Ovary (tissue), 9 donors: ENCODE data around the gene TIMP4. TPM values are rescaled to one million over a fixed set of nuclear protein-coding genes. Genes with fewer than 3 reads are reported as not detected.

Experiments used
- DNase-seq, 5 donors: peaks; one replicate each; pipeline ENCODE4 v3.0.0-alpha.2; 2019 to 2020
- H3K27ac ChIP-seq, 2 donors: fragments of 200-600 bp; one replicate each; pipeline versions ENCODE4 v1.5.1 to v1.8.0; 2019 to 2022
- H3K27me3 ChIP-seq: fragments of 200-600 bp; one replicate; pipeline ENCODE4 v1.8.0; 2022
- H3K36me3 ChIP-seq: fragments of 200-600 bp; sonication (generic); one replicate; pipeline ENCODE4 v1.5.1; 2019
- H3K4me1 ChIP-seq: one replicate; pipeline ENCODE4 v1.8.1; 2013; ENCODE audit warnings: mild to moderate bottlenecking, moderate library complexity; ENCODE audit not compliant: insufficient read depth
- H3K4me3 ChIP-seq: fragments of 200-600 bp; sonication (generic); one replicate; pipeline ENCODE4 v1.5.1; 2017
- H3K9me3 ChIP-seq, 2 donors: fragments of 200-600 bp in 1 of 2; sonication (generic) in 1 of 2; one replicate each; pipeline versions ENCODE4 v1.5.1 to v1.8.1; 2013 to 2019; ENCODE audit warnings: mild to moderate bottlenecking in 1 of 2, moderate library complexity in 1 of 2
- EP300 ChIP-seq: sonication (generic); formaldehyde crosslinking; IDR thresholded peaks from one replicate; pipeline ENCODE4 v1.6.1; 2017; ENCODE audit warnings: antibody characterized with exemption
- POLR2A ChIP-seq: fragments of 450-650 bp; IDR thresholded peaks from one replicate; pipeline ENCODE4 v1.6.1; 2017; ENCODE audit warnings: antibody characterized with exemption, mild to moderate bottlenecking, moderate library complexity
- WGBS, 3 donors: extraction: QIAGEN DNeasy Blood & Tissue Kit in 1 of 3; methylation state at CpG; one replicate each; pipeline versions ENCODE4 v1.1.5 to v1.1.7; 2013 to 2017; 5-methylcytosine and 5-hydroxymethylcytosine counted together
- intact Hi-C, 4 donors: fragments of 100-400 bp; cut with DNase I; formaldehyde crosslinking; loops; one replicate each; pipeline versions ENCODE4 v1.11.0 to v1.15.1; 2022 to 2023
- polyA plus RNA-seq, 2 donors: library from polyadenylated mRNA; stranded (reverse); fragments of 200-250 nt in 1 of 2; fragments of 350-450 nt in 1 of 2; fragmentation: Illumina TruSeq in 1 of 2; extraction: RNeasy Lipid Tissue Mini Kit (QIAGEN cat#74804) in 1 of 2; gene quantifications; one replicate each; pipeline ENCODE4 v1.2.3, GENCODE V29; 2013 to 2014
- total RNA-seq, 7 donors: library from RNA; depleted of rRNA in 2 of 7; stranded (reverse); fragments of >200 nt in 2 of 7; fragmentation: NEBNext Ultra II Directional in 3 of 7; extraction: Animal tissue kit (Norgen Biotek cat#: 25700) in 3 of 7; gene quantifications; one replicate each; pipeline versions ENCODE4 v1.1.0 to v1.2.4, GENCODE V29; 2016 to 2023
- TF ChIP-seq, protein P1 (sequence below), 3 donors: fragments of 450-650 bp in 2 of 3; fragments of 200-600 bp in 1 of 3; IDR thresholded peaks; one replicate each; pipeline versions ENCODE4 v1.5.1 to v1.8.0; 2016 to 2022; ENCODE audit warnings: antibody characterized with exemption in 3 of 3, mild to moderate bottlenecking in 1 of 3
- donor health status: DM: no; HTN: no; CAD: no; lungs with moderate emphysema.
- donor health status: DM: no; HTN: no; CAD: no.
- donor health status: Bipolar disorder and iron deficiency.
- donor health status: DM: yes; HTN: yes; CAD: no.
- donor health status: DM: no; HTN: no; CAD: no.
- donor health status: DM: yes; HTN: yes; CAD: no.

Gene TIMP4
- total and polyA plus RNA-seq, 9 donors, result 1.1 to 11.8 (median 4.3) TPM

DNA sequence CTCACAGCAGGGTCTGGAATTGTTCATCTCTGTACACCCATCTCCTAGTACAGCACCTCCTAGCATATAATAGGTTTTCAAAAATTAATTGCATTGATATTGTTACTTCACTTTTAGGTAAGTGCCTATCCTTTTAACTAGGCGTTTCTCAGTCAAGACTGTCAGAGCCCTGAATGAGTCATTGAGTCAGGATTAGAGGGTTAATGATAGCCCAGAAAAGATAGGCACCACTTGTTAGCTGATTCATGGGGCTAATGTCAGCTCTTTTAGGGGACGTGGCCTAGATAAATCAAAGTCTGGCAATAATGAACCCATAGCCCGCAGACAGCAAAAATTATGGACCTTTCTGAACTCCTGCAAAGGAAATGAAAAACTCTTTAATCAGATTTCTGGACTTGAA, 42.9 kb downstream of the TIMP4 start:
- intact Hi-C loops, result no loop called here
- Histone ChIP-seq H3K36me3 (no peaks in the 10 kb centered on the region), H3K27me3 (no peaks in the 10 kb centered on the region), H3K4me3 (no peak overlapping the region), H3K27ac (no peak overlapping the region), H3K9me3 (no peaks in the 10 kb centered on the region), H3K4me1 (no peaks in the 10 kb centered on the region)
- DNase-seq, result no peak
- WGBS, 3 donors, result 38 to 48% (median 40%) methylated on average over 3 of the region's 3 CpGs
- TF ChIP-seq EP300 (no peak), POLR2A (no peak)
- TF ChIP-seq, protein P1, sequence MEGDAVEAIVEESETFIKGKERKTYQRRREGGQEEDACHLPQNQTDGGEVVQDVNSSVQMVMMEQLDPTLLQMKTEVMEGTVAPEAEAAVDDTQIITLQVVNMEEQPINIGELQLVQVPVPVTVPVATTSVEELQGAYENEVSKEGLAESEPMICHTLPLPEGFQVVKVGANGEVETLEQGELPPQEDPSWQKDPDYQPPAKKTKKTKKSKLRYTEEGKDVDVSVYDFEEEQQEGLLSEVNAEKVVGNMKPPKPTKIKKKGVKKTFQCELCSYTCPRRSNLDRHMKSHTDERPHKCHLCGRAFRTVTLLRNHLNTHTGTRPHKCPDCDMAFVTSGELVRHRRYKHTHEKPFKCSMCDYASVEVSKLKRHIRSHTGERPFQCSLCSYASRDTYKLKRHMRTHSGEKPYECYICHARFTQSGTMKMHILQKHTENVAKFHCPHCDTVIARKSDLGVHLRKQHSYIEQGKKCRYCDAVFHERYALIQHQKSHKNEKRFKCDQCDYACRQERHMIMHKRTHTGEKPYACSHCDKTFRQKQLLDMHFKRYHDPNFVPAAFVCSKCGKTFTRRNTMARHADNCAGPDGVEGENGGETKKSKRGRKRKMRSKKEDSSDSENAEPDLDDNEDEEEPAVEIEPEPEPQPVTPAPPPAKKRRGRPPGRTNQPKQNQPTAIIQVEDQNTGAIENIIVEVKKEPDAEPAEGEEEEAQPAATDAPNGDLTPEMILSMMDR (IDR thresholded peaks at IDR 0.05), result no peak

DNA sequence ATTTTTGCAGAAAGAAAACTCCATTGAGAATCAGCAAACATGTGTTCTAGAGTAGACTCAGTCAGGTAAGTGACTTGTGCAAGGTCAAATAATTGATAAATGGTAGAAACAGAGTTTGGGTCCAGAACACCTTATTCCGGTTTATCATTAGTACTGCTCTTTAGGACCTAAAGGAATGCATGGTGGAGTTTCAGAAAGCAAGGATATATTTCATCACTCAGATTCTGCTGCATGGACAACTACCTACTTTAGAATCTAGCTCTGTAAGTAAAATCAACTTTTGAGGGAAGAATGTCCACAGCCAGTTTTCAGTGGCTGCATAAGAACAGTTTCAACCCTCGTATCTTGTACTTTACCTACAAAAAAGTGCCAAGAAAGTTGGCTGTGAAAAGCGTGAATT, 43.6 kb downstream of the TIMP4 start:
- H3K4me3 ChIP-seq, result no peak overlapping the region
- intact Hi-C loops, result no loop called here
- no peak for DNase-seq
- 73 to 81% (median 77%) methylated on average over 3 of the region's 3 CpGs for WGBS, 3 donors
- TF ChIP-seq, protein P1 (IDR thresholded peaks at IDR 0.05), result no peak
- TF ChIP-seq EP300 (no peak), POLR2A (no peak)
- H3K27me3 ChIP-seq, result no peaks in the 10 kb centered on the region
- no peaks in the 10 kb centered on the region for H3K9me3 ChIP-seq
- no peaks in the 10 kb centered on the region for H3K36me3 ChIP-seq
- H3K4me1 ChIP-seq, result no peaks in the 10 kb centered on the region
- no peak overlapping the region for H3K27ac ChIP-seq

DNA sequence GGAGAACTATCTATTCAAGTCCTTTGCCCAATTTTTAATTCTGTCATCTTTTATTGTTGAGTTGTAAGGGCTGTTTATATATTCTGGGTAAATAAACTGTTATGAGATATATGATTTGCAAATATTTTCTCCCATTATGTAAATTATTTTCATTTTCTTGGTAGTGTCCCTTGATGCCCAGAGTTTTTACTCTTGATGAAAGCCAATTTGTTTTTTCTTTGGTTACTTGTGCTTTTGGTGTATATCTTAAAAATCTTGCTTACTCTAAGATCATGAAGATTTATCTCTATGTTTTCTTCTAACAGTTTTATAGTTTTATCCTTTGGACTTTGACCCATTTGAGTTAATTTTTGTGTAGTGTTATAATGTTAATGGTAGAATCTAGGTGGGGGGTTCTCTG, 44.5 kb downstream of the TIMP4 start:
- Histone ChIP-seq H3K4me3 (no peak overlapping the region), H3K27ac (no peak overlapping the region), H3K36me3 (no peaks in the 10 kb centered on the region), H3K4me1 (no peaks in the 10 kb centered on the region), H3K27me3 (no peaks in the 10 kb centered on the region), H3K9me3 (no peaks in the 10 kb centered on the region)
- DNase-seq, result no peak
- no peak for TF ChIP-seq EP300
- TF ChIP-seq, protein P1 (IDR thresholded peaks at IDR 0.05), result no peak
- intact Hi-C loops, result no loop called here

DNA sequence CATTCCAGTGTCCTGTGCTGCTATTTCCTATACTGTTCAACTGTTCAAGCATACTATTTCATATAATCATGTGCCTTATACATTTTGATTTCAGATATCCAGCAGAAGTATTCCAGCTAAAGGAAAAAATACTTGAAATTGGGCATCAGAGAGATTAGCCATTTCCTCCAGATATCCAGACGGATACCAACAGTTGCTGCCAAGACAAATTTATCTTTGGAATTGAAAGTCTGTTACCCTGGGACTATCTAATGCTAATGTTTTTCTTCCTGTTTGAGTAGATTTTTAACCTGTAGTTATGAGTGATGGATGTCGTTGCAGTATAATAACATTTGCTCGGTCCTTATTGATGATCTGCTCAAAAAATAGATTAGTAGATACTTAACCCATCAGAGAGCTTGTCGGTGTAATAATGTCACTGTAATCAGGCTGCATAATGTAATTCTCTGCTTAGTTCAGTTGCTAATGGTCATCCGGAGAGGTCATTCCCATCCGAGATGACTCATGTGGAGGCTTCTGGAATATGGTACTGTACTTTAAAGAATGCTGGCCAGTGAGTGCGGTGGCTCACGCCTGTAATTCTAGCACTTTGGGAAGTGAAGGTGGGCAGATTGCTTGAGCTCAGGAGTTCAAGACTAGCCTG, 51.5 kb downstream of the TIMP4 start:
- 74 to 80% (median 78%) methylated on average over 8 of the region's 8 CpGs for WGBS, 3 donors
- DNase-seq, result no peak
- Histone ChIP-seq H3K9me3 (no peaks in the 10 kb centered on the region), H3K4me1 (no peaks in the 10 kb centered on the region), H3K4me3 (no peak overlapping the region), H3K27me3 (no peaks in the 10 kb centered on the region), H3K27ac (no peak overlapping the region), H3K36me3 (no peaks in the 10 kb centered on the region)
- TF ChIP-seq EP300 (no peak), POLR2A (no peak)
- TF ChIP-seq, protein P1 (IDR thresholded peaks at IDR 0.05), result no peak
- intact Hi-C loops, result no loop called here

Other genes with a start within 250 kb of the TIMP4 start
- 1 to 10 TPM in 6 of 7 donors, under 1 TPM in 1; 0.69 to 5.9 (median 3.6) TPM for gene SYN2, start 154.5 kb downstream of the TIMP4 start, total RNA-seq
- 1 to 10 TPM; 2.1 to 2.2 TPM for gene SYN2, start 154.5 kb downstream of the TIMP4 start, polyA plus RNA-seq
- gene PPARG, start 130.2 kb upstream of the TIMP4 start, total RNA-seq, result 10 to 100 TPM; 12.8 to 53.6 (median 32.4) TPM
- gene PPARG, start 130.2 kb upstream of the TIMP4 start, polyA plus RNA-seq, result 10 to 100 TPM; 28.6 to 41.4 TPM